ENCODE results near the gene SPON1.

DNA sequence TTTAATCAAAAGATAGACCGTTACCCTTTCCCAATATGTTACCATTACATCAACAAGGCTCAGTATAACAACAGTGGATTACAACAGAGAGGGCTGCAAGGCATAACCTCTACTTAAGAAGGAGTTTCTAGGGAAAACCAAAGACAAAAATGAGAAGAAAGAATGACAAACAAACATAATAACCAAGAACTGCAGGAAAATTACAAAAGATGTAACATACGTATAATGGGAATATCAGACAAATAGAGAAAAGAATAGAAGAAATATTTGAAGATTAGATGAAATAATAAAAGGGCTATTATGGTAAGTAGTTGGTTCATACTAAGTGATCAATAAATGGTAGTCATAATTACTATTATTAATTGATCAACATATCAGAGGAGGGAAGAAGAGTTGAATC, 39.1 kb downstream of the SPON1 start:
- TF ChIP-seq, protein P1, sequence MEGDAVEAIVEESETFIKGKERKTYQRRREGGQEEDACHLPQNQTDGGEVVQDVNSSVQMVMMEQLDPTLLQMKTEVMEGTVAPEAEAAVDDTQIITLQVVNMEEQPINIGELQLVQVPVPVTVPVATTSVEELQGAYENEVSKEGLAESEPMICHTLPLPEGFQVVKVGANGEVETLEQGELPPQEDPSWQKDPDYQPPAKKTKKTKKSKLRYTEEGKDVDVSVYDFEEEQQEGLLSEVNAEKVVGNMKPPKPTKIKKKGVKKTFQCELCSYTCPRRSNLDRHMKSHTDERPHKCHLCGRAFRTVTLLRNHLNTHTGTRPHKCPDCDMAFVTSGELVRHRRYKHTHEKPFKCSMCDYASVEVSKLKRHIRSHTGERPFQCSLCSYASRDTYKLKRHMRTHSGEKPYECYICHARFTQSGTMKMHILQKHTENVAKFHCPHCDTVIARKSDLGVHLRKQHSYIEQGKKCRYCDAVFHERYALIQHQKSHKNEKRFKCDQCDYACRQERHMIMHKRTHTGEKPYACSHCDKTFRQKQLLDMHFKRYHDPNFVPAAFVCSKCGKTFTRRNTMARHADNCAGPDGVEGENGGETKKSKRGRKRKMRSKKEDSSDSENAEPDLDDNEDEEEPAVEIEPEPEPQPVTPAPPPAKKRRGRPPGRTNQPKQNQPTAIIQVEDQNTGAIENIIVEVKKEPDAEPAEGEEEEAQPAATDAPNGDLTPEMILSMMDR (conservative IDR thresholded peaks at IDR 0.05; ENCODE audit: low read depth, low read length): no peak
- TF ChIP-seq EZH2 (IDR thresholded peaks at IDR 0.05; ENCODE audit: low read length, unreplicated experiment) (no peak), EZH2phosphoT487 (IDR thresholded peaks at IDR 0.05; ENCODE audit: borderline replicate concordance, low read length) (no peak)
